RCC 7860 (cell line): ENCODE data around the gene UNC5B.

Source experiments
- DNase-seq: peaks from one replicate; pipeline ENCODE4 v3.0.0-alpha.2; 2015; ENCODE audit warnings: low spot score
- FAIRE-seq: peaks from 2 replicates; lab custom pipeline; 2012; peaks lifted over from hg19 to GRCh38; lab: Jason Lieb, UNC

UNC5B gene

GRCh38 chr10:71222601-71223346 lies 10.4 kb downstream of the UNC5B start:
- DNase-seq (no peak), FAIRE-seq (no peak)

DNA sequence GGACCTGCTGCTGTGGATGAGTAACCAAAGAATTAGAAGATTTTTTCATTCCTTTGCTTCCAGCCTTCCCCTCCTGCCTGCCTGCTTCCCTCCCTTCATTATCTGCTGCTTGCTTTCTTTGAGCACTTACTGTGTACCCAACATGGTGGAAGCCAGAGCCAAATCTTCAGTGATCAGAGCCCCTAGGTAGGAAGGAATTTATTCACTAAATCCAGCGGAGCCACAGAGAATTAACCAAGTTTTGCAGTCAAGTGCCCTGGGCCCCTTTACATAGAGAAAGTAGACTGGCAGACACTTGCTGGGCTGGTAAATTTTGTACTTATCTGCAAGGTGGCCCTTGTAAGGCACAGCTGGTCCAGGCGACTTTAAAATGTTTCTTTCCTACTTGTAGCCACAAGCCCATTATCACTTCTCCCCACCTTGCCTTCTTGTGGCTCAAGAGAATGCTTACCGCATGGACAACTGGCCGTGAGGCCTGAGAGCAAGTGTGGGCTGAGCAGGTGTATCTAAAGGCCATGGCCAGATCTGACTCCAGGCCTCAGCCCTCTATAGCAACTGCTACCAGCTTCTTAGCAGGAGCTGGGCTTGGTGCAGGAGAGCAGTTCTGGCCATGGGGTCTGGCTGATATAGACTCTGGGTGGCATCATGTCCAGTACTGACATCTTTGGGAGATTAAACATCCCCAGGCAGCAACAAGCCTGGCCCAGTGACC lies 11.1 kb downstream of the UNC5B start:
- FAIRE-seq, result no peak
- DNase-seq, result no peak

DNA sequence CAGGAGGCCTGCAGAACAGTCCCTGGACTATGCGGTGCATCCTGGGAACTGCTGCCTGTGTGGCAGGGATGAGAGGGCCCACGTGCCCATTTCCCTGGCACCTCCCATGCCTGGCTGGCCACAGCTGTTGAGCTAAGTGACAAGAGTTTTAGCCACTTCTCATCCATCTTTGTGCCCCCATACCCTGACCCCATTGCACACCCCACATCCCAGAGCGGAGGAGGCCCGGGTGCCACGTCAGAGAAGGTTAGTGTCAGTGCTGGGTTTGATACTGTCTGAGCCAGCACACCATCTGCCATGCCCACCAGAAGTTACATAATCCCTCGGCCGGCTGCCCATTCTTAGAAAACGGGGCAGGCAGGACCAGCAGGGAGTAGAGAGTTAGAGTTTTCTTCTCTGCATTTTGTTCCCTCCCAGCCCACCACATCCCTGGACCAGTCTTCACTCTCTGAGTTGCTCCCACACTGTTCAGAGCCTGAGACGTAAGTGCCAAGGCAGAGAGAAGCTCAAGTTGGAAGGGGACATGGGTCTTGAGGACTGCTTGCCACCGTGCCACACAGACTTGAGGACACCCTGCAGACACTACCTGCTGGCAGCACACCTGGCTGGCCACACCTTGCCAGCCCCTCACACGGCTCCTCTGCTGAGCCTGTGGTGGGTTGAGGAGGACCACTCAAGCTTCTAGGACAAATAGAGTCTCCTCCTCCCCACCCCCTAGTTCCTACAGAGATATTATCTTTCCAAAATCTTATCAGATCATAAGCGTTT lies 13.1 kb downstream of the UNC5B start:
- DNase-seq (no peak), FAIRE-seq (no peak)

DNA sequence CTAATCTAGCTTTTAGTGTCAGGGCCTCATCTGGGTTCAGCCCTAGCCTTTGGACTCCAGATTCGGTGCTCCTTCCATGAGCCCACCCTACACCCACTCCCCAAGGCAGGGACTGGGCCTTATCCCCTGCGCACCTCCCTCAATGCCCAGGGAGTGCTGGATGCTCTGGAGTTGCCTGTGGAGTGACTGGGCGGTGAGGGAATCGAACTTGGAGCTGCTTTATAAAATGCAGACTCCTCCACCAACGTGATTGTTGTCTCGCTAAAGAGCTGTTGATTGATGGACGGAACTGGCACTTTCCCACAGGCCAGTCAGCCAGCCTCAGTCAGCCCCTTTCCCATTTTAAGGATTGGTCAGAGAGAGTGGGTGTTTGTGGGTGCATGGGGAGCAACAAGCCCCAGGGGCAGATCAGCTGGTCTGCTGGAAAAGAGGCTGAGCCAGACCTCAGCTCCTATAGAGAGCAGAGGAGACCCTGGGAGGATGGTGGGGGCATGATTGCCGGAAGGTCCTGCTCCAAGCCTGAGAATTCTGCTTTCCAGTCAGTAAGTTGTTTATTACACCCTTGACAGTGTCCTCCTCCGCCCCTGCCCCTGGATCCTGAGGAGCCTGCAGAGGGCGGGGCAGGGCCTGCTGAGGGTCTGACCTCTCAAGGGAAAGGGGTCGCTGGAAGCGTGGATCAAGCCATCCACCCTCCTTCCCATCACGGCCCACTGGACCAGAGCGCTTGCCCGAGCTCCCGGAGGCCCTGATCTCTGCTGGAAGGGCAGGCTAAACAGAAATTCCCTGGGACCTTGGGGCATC lies 16.7 kb downstream of the UNC5B start:
- no peak for FAIRE-seq
- DNase-seq, result no peak

- FAIRE-seq (no peak), DNase-seq (no peak)
Observed at GRCh38 chr10:71229726-71230655, 17.6 kb downstream of the UNC5B start.

DNA sequence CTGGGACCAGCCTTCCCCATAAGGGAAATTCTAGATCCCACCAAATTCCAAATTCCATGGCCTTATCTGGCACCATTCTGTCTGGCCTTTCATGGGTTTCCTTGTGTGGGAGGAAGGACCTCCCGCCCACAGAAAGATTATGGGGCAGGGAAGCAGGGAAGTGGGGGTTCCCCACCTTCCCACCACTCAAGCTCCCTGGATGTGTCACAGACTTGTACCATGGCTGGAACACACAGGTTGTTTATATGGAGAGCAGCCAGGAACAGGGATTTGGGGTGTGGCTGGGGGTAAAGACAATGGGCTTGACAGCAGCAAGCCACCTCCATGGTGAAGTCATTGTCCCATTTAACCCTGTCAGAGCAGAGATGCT lies 18.3 kb downstream of the UNC5B start:
- FAIRE-seq, result no peak
- DNase-seq, result no peak

DNA sequence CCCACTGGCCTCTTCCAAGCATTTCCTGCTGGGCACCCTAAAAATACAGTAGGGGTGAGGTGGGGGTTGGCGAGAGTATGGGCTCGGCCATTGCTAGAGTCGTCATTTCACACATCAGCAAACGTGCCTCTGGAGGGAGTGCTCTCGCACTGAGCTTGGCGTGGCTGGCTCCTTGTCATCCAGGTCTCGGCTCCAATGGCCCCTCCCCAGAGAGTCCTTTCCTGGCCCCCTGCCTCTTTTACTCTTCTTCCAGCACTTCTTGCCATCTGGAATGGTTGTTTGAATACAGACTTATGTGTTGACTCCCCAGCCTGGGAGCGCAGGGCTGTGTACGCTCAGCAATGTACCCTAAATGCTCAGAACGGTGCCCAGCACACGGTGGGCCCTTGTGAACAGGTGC lies 18.8 kb downstream of the UNC5B start:
- DNase-seq (no peak), FAIRE-seq (no peak)

DNA sequence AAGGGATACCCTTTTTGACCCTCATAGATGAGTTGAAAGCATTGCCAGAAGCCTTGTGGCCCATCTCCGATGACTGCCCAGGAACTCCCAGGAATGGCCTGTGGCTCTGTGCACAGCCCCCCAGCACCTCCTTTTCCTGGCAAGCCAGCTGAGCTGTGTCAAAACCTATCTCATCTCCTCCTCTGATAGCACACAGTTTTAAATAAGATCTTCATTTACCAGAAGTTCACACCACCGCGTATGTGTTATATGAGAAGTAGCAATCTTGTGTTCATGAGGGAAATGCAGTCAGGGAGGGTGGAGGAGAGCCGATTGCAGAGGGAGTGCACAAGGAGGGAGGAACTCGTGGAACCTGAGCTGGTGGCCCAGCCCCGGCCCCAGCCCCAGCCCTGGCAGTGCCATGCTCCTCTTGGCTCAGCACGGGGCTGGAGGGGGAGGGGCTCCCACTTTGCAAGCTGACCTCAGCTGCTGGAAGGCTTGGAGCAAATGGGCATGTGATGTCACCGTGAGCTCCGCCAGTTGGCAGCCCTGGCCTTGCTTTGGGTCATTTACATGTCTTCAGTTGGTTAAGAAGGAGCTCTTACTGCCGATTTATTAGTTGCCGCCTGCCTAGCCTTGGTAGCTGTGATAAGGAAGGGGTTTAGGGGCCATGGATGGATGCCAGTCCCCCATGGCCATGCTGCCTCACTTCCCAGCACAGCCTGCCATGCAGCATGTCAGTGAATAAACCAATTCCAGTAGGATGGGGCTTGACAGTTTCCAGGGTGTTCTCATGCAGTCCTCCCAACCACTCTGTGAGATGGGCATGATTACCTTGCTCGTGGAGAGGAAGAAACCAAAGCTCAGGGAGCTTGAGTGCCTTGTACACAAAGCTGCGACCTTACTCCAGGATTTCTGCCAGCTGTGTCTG lies 20.0 kb downstream of the UNC5B start:
- DNase-seq, result no peak

DNA sequence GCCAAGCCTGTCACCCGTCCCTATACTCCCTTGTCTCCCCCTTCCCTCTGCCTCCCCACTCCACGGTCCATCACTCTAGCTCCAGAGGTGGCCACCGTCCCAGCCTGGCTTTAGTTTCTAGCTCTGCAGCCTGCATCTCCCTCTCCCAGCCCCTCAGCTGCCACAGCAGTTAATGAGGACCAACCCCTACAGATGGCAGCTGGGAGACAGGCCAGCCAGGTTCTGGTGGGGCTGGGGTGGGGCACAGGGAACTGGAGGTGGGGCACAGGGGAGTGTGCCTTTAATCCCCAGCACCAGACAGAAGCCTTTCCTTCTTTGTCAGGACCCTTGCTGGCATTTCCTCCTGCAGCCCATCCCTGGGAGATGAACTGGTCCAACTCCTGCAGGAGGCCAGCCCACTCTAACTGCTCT lies 21.1 kb downstream of the UNC5B start:
- FAIRE-seq, result no peak
- no peak for DNase-seq

More for the DNA sequence above, 20.0 kb downstream of the UNC5B start:
- no peak for FAIRE-seq

DNA sequence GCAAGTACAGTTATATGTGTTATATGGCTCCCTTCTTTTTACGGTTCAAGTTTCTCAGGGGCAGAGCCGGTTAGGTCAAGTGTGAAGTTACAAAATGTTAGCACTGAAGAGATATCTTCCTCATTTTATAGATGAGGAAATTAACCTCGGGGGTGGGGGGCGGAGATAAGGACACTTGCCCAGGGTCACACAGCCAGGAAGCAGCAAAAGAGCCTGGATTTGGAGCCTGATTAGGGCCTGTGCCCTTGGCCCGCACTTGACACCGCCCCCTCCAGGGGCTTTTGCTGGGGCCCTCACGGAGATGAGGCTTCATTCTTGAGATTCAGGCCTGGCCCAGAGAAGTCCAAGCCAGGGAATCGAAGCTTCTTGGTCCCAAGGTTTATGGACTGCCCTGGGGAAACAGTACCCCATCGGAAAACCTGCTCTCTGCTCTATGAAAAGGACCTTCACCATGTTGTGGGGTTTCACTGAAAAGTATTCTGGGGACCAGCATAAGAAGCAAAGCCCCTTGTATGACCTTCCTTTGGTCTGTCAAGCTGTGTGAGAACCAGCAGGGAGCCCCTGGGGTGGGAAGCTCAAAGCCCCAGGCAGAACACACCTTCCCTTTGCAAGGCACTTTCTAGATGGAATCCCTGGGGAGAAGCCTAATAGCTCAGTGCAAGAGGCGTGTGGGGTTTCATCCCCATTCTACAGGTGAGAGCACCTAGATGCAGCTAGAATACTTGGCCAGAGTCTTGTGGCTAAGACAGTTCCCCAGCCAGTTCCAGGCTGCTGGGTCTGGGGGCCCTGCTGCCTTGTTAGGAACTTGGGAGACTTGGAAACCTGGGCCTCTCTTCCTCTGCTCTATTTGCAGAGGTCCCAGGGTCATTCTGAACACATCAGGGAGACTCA lies 21.9 kb downstream of the UNC5B start:
- DNase-seq (no peak), FAIRE-seq (no peak)

DNA sequence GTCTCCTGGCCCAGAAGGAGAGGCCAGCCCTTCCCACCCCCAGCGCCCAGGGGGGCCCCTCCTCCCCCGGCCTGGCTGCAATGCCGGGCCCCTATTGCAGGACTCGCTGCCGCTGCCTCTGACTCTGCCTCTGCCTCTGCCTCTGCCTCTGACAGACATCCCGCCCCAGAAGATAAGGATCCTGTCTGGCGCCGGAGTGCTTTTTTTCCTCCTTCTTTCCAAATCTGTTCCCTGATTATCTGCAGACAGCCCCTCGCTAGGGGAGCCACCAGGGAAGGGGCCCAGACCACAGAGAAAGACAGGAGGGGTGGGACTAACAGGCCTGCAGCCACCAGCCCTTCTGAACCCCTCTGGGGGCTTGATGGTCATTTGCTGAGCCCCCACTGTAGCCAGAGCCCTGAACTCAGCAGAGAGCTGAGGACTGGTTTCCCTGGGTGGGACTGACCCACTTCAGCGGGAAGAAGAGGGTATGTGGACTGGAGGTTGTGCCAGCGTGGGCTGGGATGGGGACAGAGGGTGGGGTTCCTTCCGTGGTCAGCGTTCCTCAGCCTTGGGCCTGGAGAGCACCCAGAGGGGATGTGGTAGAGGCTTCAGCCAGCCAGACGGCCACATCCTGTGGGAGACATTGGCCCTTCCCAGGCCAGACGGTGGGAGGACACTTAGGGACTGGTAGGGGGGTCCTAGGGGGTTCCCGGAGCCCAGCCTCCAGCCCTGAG lies 22.8 kb downstream of the UNC5B start:
- FAIRE-seq, result no peak
- no peak for DNase-seq

GRCh38 chr10:71235808-71236207 lies 23.4 kb downstream of the UNC5B start:
- FAIRE-seq (no peak), DNase-seq (no peak)

GRCh38 chr10:71236286-71236685 lies 23.9 kb downstream of the UNC5B start:
- FAIRE-seq, result no peak
- DNase-seq, result no peak

DNA sequence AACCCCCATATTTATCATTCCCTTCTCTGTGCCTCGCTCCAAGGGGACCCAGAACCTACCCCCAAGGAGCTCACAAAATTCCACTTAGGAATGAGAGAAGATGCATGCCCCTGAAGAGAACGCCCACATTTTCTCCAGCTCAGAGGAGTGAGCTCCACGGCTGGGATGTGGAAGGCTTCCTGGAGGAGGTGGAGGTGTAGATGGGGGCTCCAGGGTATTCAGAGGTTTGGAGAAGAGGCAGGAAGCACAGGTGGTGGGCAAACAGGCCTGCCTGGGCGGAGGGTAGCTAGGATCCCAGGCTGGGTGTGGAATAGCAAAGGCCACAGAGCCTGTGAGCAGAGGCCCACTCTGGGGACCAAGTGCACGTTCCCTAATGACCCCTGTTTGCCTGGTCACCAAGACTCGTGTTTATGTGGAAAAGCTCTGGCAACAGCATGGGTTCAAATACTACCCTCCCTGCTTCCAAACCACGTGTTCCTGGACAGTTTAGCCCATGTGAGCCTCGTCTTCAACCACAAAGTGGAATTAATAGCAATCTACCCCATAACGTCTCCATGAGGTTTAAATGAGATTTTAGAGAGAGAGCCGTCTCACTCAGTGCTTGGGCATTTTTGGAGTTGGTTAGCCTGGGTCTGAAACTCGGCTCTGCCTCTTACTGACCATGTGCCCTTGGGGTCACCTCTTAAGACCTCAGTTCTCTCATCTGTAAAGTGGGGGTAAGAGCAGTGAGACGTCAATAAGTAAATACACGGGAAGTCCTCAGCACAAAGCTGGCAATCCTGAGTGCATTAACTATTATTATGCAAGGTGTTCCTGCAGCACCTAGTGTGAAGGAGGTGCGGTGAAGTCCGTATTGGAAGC lies 24.7 kb downstream of the UNC5B start:
- no peak for FAIRE-seq

GRCh38 chr10:71237843-71238623 lies 25.7 kb downstream of the UNC5B start:
- DNase-seq (no peak), FAIRE-seq (no peak)

More for the DNA sequence above, 24.7 kb downstream of the UNC5B start:
- DNase-seq, result no peak
